ENCODE results near the gene CTSD.
A peak's percentile ranks its signal among the peaks of the same experiment; 100 is the strongest.
"Not testable (repeated sequence)": the region's sequence is repeated elsewhere in the genome, so short reads cannot be mapped to it uniquely, and the experiment has no call there.

CTSD gene

GRCh38 chr11:1763796-1764661, at the start of gene CTSD:
CTSD (minus strand) TSS chr11:1763927; CDS start chr11:1763859, 68 bp downstream.
- DNase-seq = peak; percentile 91

- DNase-seq = not testable (repeated sequence)
Measured at GRCh38 chr11:1813356-1813755, 49.6 kb upstream of the CTSD start.

GRCh38 chr11:1812801-1813200, 49.1 kb upstream of the CTSD start:
- DNase-seq = no peak

GRCh38 chr11:1812274-1812673, 48.5 kb upstream of the CTSD start:
- no peak for DNase-seq

- no peak for DNase-seq
Measured at GRCh38 chr11:1810761-1811160, 47.0 kb upstream of the CTSD start.

GRCh38 chr11:1807264-1807995, 43.7 kb upstream of the CTSD start:
- no peak for DNase-seq

- no peak for DNase-seq
Measured at GRCh38 chr11:1805525-1805924, 41.8 kb upstream of the CTSD start.

- not testable (repeated sequence) for DNase-seq
Measured at GRCh38 chr11:1803835-1804519, 40.2 kb upstream of the CTSD start.

GRCh38 chr11:1803246-1803645, 39.5 kb upstream of the CTSD start:
- DNase-seq = no peak

GRCh38 chr11:1797391-1798125, 33.8 kb upstream of the CTSD start:
- DNase-seq = no peak

GRCh38 chr11:1796413-1797011, 32.8 kb upstream of the CTSD start:
- DNase-seq = no peak

- no peak for DNase-seq
Measured at GRCh38 chr11:1793081-1793480, 29.4 kb upstream of the CTSD start.

- DNase-seq = no peak
Measured at GRCh38 chr11:1792461-1792860, 28.7 kb upstream of the CTSD start.

- no peak for DNase-seq
Measured at GRCh38 chr11:1791912-1792311, 28.2 kb upstream of the CTSD start.

GRCh38 chr11:1786466-1786865, 22.7 kb upstream of the CTSD start:
- DNase-seq = no peak

- DNase-seq = no peak
Measured at GRCh38 chr11:1785749-1786413, 22.2 kb upstream of the CTSD start.

GRCh38 chr11:1784761-1785650, 21.3 kb upstream of the CTSD start:
- DNase-seq = no peak

- no peak for DNase-seq
Measured at GRCh38 chr11:1783725-1784529, 20.2 kb upstream of the CTSD start.

- no peak for DNase-seq
Measured at GRCh38 chr11:1782831-1783724, 19.4 kb upstream of the CTSD start.

All from stimulated activated CD4-positive, alpha-beta T cell treated with anti-CD3 and anti-CD28 coated beads, Interleukin-12 subunit alpha, Interleukin-12 subunit beta, amount 100 ng/mL, for 4 hours (primary cell).